Hepatic stellate cell (primary cell): Measurements from ENCODE around the gene WFS1.

Source experiments
- DNase-seq: peaks from one replicate; pipeline ENCODE4 v3.0.0; 2011; ENCODE audit warnings: low spot score

WFS1 gene

DNA sequence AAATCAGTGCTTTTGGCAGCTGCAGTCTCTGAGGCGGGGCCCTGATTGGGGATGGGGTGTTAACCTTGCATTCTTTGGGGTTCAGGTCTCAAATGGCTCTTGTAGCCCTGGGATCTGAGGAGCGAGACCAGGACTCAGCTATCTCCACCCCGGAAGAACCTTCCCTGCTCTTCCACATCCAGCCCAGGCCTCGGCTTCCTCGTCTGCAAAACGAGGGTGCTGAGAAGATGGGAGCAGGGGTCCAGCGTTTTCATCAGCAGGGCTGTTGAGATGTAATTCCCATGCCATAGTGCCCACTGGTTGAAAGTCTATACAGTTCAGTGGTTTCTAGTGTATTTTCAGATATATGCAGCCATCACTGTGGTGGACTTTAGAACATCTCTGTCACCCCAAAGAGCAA lies 34.6 kb upstream of the WFS1 start:
- no peak for DNase-seq

DNA sequence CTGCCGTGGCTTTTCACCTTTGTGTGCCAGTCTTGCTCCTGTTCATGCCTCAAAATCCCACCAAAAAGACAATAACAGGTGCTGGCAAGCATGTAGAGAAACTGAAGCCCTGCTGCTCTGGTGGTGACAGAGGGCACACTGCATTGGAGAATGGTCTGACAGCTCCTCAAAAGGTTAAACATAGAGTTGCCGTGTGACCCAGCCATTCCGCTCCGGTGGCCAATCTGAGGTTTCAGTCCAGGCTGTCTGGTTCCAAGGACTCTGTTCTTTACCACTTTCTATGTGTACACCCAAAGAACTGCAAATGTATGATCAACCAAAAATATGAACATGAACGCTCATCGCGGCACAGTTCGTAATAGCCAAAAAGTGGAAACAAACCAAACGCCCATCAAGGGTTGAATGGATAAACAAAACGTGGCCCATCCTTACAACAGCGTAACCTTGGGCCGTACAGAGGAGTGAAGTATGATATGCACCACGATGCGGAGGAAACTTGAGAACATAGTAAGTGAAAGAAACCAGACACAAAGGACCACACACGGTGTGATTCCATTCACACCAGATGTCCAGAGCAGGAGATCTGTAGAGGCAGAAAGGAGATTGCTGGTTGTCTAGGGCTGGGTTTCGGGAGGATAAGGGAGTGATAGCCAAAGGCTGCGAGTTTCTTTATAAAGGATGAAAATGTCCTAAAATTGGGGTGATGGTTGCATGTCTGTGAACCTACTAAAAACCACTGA lies 33.6 kb upstream of the WFS1 start:
- DNase-seq: no peak

DNA sequence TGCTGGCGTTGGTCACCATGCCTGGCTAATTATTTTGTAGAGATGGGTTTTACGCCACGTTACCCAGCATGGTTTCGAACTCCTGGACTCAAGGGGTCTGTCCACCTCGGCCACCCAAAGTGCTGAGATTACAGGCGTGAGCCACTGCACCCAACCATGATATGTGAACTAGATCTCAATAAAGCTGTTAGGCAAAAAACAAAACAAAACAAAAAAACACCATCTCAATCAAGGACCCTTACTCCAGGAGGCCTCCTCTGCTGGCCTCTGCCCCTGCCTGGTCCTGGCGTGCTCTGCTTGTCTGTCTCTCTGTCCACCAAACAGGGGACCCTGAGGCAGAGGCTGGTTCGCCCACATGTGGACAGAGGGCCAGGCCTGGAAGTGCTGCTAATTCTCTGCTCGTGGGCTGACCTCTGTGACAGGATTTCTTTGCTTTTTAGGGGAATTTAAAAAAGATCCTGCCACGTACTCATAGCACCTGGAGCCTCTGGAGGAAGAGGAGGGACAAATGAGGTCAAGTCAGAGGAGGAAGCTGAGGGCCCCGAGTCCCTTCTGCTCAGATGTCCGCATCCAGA lies 32.7 kb upstream of the WFS1 start:
- no peak for DNase-seq

DNA sequence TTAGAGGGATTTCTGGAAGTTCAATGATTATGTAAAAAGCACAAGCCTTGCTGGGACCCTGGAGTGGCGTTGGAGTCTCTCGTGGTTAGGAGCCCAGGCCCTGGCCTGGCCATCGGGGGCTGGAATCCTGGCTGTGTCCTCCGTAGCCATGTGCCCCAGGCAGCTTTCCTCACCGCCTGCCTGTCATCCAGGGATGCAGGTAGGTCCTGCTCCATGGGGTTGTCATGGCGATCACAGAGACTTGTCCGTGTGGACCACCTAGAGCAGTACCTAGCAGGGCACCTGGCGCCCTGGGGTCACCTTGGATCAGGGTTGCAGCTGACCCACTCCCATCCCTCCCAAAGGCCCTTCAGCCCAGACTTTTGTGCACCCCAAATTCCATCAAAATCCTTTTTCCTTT lies 30.2 kb upstream of the WFS1 start:
- DNase-seq: no peak

DNA sequence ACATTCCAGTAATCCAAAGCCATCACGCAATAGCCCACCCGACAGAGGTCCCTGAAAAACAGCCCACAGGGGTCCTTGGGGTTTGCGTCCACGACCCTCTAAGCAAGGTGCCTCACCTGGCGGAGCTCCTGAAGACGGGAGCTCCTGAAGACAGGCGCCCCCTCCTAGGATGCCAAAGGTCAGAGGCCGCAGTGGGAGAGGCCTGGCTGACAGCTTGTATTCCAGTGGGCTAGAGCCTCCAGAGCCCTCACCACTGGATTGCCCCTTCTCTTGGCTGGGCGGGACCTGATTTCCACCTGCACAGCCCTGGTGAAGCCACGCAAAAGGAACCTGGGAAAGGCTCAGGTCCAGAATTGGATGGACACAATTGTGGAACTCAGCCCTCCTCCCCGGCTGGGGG lies 29.7 kb upstream of the WFS1 start:
- no peak for DNase-seq

DNA sequence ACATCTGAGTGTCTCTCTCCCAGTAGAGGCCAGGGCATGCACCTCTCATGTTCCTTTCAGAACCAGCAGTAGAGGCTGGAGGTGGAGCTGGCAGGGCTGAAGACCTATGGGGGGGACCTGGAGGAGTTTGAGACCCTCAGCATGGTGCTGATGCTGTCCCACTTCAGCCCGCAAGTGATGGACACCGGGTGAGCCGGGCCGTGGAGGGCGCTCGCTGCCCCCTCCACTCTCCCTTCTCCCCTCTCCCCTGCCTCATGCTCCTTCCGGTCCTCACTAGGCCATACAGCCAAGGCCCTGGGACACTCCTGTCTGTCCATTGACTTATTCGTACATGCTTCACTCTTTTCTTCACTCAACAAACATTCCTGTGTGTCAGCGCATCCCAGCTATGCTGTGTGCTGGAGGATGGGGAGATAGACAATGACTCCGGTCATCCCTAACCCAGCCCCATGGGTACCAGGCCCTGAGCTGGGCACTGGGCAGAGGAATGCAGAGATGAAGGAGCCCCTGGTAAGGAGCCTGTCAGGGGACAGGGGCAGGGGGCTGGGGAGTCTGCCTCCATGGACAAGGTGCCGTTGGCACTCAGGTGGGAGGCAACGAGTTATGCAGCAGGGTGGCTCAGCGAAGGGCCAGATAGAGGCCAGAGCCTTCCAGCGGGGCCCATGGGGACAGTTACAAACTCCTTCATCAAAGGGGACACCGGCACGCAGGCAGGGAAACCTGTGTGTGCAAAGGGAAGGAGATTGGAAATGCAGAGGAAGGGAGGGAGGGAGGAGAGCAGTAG lies 28.4 kb upstream of the WFS1 start:
- DNase-seq: no peak

DNA sequence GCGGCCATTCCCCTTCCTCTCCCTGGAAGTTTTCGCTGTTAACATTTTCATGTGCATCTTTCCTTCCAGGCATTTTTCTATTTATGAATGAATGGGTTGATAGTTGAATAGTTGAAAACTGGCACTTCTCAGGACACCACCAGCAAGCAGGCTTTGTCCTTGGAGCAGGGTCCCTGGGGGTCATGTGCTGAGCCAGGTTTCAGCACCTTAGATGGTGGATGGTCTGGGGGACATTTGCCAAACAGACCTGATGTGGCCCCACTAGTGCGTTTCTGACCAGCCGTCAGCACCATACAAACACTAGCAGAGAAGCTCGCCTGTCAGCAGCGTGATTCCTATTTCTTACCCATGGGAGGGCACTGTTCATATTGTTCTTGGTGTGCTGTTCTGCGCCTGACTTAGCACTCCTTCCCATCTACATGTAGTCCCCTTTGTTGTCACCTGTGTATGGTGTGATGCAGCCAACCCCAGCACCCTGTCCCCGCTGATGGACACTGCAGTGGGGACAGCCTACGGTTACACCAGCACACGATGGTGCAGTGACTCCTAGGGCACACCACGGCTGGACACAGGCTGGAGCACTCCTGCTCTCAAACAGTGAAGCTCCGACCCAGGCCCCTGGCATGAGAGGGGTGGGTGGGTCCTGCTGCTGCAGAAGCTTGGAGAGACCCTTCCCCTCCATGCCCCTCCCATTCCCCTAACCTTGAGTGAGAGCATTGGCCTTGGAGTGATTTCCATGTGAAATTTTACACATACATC lies 27.2 kb upstream of the WFS1 start:
- DNase-seq: no peak

DNA sequence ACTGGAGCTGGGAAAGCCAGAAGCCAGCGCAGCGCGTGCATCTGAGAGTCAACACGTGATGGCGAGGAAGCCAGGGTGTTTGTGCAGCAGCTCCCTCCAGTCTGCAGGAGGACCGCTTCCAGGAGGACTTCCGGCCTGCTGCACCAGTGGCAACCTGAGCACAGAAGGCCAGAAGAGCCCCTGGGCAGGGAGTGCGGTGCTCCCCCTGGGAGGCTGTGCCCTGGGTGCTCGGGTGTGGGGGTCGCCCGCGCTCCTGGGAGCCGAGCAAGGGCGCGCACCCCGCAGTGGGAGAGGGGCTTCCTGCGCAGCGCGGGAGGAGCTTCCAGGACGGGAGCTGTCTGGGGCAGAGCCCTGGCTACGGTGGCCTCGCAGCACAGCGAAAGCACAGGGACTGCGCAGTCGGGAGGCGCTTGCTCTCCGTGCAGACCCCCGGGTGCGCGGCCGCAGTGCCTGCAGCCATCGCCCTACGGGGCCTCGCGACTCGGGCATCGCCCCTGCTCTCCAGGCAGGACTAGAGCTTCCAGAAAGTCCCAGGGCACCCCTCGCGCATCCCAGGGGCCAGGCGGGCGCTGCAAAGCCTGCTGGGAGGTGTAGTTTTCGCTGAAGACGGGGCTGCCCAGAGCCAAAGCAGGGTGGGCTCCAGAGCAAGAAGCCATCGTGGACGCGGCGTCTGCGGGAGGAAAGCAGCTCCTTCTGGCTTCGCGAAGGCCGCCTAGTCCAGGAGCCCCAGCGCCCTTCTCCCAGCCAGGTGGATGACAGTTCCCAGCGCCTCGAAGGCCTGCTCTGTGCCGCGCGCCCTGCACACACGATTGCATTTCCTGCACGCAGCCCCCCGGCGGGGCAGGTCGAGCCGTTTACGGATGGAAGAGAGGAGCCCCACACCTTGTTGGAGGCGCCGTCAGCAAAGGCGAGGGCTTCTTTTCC lies 24.1 kb upstream of the WFS1 start:
- no peak for DNase-seq

DNA sequence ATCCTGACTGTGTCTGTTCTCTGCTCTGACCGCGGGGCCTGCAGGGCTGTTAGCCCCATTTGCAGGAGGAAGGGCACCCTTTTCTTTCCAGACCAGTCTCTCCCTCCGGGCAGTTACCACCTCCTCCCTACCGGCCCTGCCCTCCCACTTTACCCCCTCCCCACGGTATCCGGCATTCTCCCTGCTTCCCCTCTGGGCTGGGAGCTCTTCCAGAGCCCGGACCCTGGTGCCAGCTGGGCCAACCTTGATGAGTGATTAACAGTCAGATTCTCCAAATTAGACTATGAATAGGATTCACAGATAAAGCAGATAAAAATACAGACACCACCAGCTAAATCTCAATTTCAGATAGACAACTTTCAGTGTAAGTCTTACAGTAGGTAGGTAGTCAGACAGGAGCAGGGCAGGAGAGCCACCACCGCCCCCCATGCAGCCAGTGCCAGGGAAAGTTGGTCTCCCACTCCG lies 23.4 kb upstream of the WFS1 start:
- DNase-seq: no peak

DNA sequence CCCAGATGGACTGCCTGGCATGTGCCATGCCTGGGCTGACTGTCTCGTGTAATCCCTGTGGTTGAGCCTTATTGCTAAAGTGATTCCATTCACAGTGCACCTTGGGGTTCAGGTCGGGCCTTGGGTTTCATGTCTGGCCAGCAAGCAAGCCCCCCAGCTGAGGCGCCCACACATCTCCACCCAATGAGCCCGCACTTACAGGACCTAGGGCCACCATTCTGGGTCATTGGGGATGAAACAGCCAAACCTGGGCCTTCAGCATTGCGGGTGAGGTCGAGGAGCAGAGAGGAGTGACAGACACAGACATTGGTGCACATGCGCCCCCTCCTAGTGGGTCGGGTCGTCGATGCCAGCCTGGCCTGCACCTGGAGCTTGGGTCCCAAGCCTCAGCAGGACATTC lies 21.3 kb upstream of the WFS1 start:
- no peak for DNase-seq

DNA sequence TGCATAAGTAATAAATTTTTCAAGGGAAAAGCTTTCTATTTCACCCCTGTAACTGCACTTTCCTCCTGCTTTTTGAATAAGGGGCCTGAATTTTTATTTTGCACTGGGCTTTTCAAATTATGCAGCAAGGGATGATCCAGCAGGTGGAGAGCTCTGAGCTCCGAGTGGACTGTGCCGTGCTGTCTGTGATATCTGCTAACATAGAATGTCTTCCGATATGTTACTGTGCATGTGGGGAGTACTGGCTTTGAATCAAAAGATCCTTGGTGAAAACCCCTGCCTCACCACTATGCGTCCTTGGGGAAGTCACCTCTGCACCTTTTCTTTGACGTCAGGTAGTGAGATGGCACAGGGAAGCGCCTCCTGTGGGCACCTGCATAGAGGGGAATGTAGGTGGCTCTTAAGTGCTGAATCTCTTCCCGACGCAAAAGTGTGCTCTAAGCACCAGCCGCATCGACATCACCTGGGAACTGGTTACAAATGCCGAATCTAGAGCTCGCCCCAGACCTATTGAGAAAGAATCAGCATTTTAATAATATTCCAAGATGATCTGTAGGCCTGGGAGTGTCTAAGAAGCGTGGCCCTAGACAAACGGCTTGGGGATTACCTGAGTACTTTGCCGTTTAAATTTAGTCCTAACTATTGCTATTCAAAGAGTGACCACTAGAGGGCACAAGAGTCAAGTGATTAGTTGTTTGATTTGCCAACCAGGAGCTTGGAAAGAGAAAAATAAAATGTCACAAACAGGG lies 19.2 kb upstream of the WFS1 start:
- DNase-seq: peak; percentile 72

DNA sequence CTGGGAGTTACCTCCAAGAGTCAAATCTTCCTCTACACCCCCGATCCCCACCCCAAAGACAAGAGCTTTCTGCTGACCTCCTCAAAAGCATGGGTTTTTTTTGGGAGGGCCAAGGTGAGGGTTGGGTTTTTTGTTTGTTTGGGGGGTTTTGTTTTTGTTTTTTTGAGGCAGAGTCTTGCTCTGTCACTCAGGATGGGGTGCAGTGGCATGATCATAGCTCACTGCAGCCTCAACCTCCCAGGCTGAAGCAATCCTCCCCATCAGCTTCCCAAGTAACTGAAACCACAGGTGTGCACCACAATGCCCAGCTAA lies 18.7 kb upstream of the WFS1 start:
- no peak for DNase-seq

DNA sequence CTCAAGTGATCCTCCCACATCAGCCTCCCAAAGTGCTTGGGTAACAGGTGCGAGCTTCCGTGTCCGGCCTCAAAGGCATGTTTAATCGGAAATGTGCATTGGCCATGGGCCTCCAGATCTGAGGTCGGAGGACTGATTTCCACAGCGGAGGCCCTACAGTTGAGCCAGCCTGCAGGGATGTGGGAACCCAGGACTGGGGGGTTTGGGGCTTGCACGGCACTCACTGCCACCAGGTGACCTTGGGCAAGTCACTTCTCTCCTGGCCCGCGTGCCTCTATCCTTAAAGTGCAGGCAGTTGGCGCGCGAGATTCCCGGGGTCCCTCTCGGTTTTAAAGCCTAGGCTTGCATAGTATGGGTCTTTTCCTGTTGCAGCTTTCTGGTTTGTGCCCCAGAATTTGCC lies 18.3 kb upstream of the WFS1 start:
- DNase-seq: no peak

DNA sequence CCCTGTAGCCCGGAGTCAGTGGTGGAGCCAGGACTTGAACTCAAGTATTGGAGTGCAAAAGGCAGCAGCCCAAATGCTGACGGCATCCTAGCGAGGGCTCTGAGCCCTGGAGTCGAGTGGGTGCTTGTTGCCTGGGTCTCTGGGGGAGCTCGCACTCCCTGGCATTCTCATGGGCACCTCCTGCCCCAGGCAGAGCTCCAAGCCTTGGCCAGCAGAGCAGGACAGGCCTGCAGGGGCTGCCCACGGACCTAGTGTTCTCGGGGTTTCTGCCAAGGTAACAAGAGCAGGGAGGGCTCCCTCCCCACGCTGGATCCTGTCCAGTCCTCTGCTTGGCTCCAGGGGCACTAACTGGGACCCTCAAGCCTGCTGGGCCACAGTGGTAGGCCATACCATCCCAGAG lies 17.6 kb upstream of the WFS1 start:
- no peak for DNase-seq

DNA sequence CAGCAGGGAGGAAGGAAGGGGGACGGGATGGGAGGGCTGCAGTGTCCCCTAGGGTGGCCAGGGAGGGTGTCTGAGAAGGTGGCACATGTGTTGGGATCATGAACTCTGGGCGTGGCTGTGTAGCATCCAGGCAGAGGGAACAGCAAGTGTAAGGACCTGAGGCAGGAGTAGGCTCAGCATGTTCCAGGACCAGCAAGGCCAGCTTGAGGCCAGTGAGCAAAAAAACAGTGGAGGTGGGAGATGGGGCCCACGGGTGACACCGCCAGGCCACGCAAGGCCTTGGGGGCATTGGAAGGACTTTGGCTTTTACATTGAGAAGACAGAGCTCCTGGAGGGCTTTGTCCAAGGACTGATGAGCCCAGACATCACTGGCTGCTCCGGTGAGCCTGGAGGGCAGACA lies 16.5 kb upstream of the WFS1 start:
- no peak for DNase-seq

DNA sequence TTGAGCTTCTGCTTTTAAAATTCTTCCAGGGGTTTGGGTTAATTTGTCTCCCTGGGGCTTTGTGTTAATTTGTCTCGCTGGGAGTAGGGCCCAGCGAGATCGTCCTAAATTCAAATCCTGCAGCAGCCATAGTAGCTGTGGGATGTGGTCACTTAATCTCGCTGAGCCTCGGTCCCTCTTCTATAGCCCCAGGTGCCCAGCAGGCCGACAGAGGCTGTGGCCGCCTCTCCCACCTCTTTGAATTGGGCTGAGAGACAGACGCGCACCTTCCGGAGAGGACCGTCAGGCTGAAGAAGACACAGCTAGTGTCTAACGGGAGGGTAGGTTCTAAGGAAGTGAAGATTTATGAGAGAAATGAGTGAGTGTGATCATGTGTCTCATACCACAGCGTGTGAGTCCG lies 15.7 kb upstream of the WFS1 start:
- no peak for DNase-seq

DNA sequence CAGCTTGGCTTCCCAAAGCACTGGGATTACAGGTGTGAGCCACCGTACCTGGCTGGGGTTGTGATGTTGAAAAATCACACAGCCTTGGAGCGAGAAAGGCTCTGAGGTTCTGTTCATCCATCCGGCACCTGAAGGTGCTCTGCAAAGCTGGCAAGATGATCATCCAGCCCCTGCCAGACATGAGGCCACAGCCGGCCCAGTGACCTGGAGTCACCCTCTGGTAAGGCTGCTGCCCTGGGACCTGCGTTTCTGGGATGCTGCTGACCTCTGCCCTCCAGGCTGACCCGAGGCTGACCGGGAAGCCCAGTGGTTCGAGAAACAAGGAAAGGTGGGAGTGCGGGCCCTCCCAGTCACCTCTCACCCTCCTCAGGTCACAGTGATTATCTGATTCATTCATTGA lies 13.5 kb upstream of the WFS1 start:
- no peak for DNase-seq

DNA sequence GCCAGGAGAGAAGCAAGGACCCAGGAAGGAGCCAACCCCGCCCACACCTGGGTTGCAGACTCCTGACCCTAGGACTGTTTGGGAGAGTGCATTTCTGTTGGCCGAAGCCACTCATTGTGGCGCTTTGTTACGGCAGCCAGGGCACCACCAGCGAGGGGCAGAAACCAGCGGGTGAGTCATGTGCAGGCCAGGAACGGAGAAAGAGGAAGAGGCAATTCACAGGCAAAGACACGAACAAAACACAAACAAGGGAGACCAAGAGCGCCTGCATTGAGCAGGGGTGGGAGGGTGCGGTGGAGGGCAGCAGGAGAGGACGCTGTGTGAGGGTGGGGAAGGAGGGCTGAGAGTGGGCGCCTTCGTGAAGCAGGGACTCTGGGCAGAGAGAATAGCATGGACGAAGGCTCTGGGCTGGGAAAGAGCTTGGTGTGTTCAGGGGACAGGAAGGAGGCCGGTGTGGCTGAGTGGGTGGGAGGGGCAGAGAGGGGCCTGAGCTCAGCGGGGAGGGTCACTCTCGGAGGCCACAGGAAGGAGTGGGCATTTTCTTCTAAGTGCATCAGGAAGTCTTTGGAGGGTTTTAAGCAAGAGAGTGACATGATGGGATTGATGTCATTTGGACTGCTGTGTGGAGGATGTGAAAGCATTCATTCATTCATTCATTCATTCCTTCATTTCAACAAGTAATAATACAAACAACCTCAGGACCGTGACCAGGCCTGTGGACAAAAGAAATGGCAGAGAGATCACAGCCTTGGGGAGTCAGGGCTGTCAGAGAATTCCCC lies 12.2 kb upstream of the WFS1 start:
- DNase-seq: no peak

DNA sequence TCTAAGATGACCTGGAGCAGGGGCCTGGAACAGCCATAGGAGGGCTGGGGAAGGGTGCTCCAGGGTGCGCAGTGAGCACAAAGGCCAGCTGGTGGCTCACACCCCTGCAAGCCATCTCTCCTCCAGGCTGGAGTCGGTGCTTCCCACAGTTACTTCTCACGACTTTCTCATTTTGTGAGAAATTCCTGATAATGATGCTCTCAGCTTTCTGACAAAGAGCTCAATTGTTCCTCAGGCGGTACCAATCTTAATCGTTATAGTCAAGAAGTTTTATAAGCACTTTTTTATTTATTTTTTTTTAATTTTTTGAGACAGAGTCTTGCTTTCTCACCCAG lies 11.7 kb upstream of the WFS1 start:
- no peak for DNase-seq

DNA sequence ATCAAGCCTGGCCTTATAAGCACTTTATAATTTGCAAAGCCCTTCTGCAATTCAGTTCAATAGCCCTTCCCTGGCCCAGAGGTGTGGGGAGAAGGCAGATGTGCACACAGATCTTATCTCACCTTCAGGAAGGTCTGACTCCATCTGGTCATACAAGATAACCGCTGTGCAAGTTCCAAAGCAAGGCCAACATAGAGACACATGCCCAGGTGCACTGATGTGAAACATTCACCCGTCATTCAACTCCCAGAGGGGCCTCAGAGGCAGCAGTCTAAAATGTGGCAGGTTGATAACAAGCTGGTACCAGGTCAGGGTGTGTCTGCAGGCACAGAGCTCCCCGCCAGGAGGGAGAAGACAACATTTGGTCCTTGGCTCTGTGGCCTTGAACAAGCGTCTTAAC lies 10.9 kb upstream of the WFS1 start:
- no peak for DNase-seq
